ENCODE data around the gene ZNF492.

- no peak for TF ChIP-seq EZH2phosphoT487 (IDR thresholded peaks at IDR 0.05; ENCODE audit: insufficient read depth, low read depth)
- TF ChIP-seq EZH2 (IDR thresholded peaks at IDR 0.05; ENCODE audit: insufficient read depth, poor library complexity, severe bottlenecking) = no peak
Measured at GRCh38 chr19:22595422-22595821, 38.7 kb upstream of the ZNF492 start.

All from GM23248 (cell line).